Activated T-helper 2 cell treated with anti-CD3 and anti-CD28 coated beads, Interferon-gamma antibody, Interleukin-2, Interleukin-4, amounts not matched to agents 10 μg/mL and 5 μg/mL and 100 μg/mL, durations not matched to agents 14 hours and 24 hours and 36 hours (primary cell): ENCODE measurements around the gene MMP23B. TPM values are rescaled to one million over a fixed set of nuclear protein-coding genes. Genes with fewer than 3 reads are reported as not detected.

Experiments used
- DNase-seq: peaks from one replicate; pipeline ENCODE4 v3.0.0; 2021; ENCODE audit warnings: low spot score
- H3K27ac Mint-ChIP-seq: one replicate; pipeline ENCODE4 v1.8.0; 2021; ENCODE audit warnings: mixed read lengths
- H3K27me3 Mint-ChIP-seq: one replicate; pipeline ENCODE4 v1.8.0; 2021; ENCODE audit warnings: low read depth, mixed read lengths
- H3K36me3 Mint-ChIP-seq: one replicate; pipeline ENCODE4 v1.8.0; 2021; ENCODE audit warnings: low read depth, mixed read lengths
- H3K4me1 Mint-ChIP-seq: one replicate; pipeline ENCODE4 v1.8.0; 2021; ENCODE audit warnings: low read depth, mixed read lengths
- H3K4me3 Mint-ChIP-seq: one replicate; pipeline ENCODE4 v1.8.0; 2021; ENCODE audit warnings: low read depth, mild to moderate bottlenecking, moderate library complexity, mixed read lengths
- H3K9me3 Mint-ChIP-seq: one replicate; pipeline ENCODE4 v1.8.0; 2021; ENCODE audit warnings: mixed read lengths
- intact Hi-C: fragments of 100-400 bp; cut with micrococcal nuclease; formaldehyde crosslinking; loops from one replicate; pipeline ENCODE4 v1.15.1; 2023
- total RNA-seq: library from RNA; stranded (reverse); gene quantifications from 2 replicates; pipeline ENCODE4 v1.2.3, GENCODE V29; 2022

Gene MMP23B
- total RNA-seq, 1 donor from 2014 or later: 0.94 TPM

- no peak overlapping the region for H3K27ac Mint-ChIP-seq
- H3K4me3 Mint-ChIP-seq: peak overlapping the region; percentile 5
- H3K36me3 Mint-ChIP-seq: peaks cover 12% of the 10 kb centered on the region
- peaks cover 24% of the 10 kb centered on the region for H3K4me1 Mint-ChIP-seq
- intact Hi-C loops: no loop called here
- H3K9me3 Mint-ChIP-seq: no peaks in the 10 kb centered on the region
- no peaks in the 10 kb centered on the region for H3K27me3 Mint-ChIP-seq
- DNase-seq: no peak
These were observed 13.4 kb upstream of the MMP23B start for GRCh38 chr1:1618396-1619068.

GRCh38 chr1:1619917-1620361 is 12.0 kb upstream of the MMP23B start:
- H3K27me3 Mint-ChIP-seq: no peaks in the 10 kb centered on the region
- H3K4me3 Mint-ChIP-seq: no peak overlapping the region
- H3K36me3 Mint-ChIP-seq: peaks cover 3% of the 10 kb centered on the region
- no peak for DNase-seq
- no peak overlapping the region for H3K27ac Mint-ChIP-seq
- no peaks in the 10 kb centered on the region for H3K9me3 Mint-ChIP-seq
- H3K4me1 Mint-ChIP-seq: peaks cover 10% of the 10 kb centered on the region
- intact Hi-C loops: no loop called here

GRCh38 chr1:1620433-1621139 is 11.4 kb upstream of the MMP23B start:
- Mint-ChIP-seq H3K4me1 (peaks cover 8% of the 10 kb centered on the region), H3K27ac (no peak overlapping the region), H3K27me3 (no peaks in the 10 kb centered on the region), H3K9me3 (no peaks in the 10 kb centered on the region), H3K4me3 (no peak overlapping the region), H3K36me3 (peaks cover 3% of the 10 kb centered on the region)
- DNase-seq: no peak
- intact Hi-C loops: no loop called here

GRCh38 chr1:1621173-1622009 is 10.6 kb upstream of the MMP23B start:
- Mint-ChIP-seq H3K27me3 (no peaks in the 10 kb centered on the region), H3K4me1 (peaks cover 8% of the 10 kb centered on the region), H3K36me3 (peaks cover 3% of the 10 kb centered on the region), H3K4me3 (no peak overlapping the region), H3K9me3 (no peaks in the 10 kb centered on the region), H3K27ac (no peak overlapping the region)
- intact Hi-C loops: no loop called here
- no peak for DNase-seq

- no peaks in the 10 kb centered on the region for H3K9me3 Mint-ChIP-seq
- no peak overlapping the region for H3K4me3 Mint-ChIP-seq
- H3K27me3 Mint-ChIP-seq: no peaks in the 10 kb centered on the region
- peaks cover 5% of the 10 kb centered on the region for H3K4me1 Mint-ChIP-seq
- no peak overlapping the region for H3K27ac Mint-ChIP-seq
- H3K36me3 Mint-ChIP-seq: peaks cover 3% of the 10 kb centered on the region
- intact Hi-C loops: no loop called here
- DNase-seq: no peak
These were observed 9.8 kb upstream of the MMP23B start for GRCh38 chr1:1622010-1622787.

GRCh38 chr1:1622788-1623094 is 9.2 kb upstream of the MMP23B start:
- H3K27me3 Mint-ChIP-seq: no peaks in the 10 kb centered on the region
- intact Hi-C loops: no loop called here
- DNase-seq: no peak
- H3K27ac Mint-ChIP-seq: no peak overlapping the region
- no peaks in the 10 kb centered on the region for H3K4me1 Mint-ChIP-seq
- no peaks in the 10 kb centered on the region for H3K9me3 Mint-ChIP-seq
- H3K36me3 Mint-ChIP-seq: peaks cover under 1% of the 10 kb centered on the region
- H3K4me3 Mint-ChIP-seq: no peak overlapping the region

- intact Hi-C loops: no loop called here
- Mint-ChIP-seq H3K27me3 (no peaks in the 10 kb centered on the region), H3K4me1 (no peaks in the 10 kb centered on the region), H3K36me3 (no peaks in the 10 kb centered on the region), H3K9me3 (no peaks in the 10 kb centered on the region), H3K4me3 (no peak overlapping the region), H3K27ac (no peak overlapping the region)
- DNase-seq: no peak
These were observed 8.8 kb upstream of the MMP23B start for GRCh38 chr1:1623181-1623630.

- Mint-ChIP-seq H3K27me3 (no peaks in the 10 kb centered on the region), H3K9me3 (no peaks in the 10 kb centered on the region), H3K27ac (no peak overlapping the region), H3K4me1 (no peaks in the 10 kb centered on the region), H3K4me3 (no peak overlapping the region), H3K36me3 (no peaks in the 10 kb centered on the region)
- DNase-seq: no peak
- intact Hi-C loops: no loop called here
These were observed 8.1 kb upstream of the MMP23B start for GRCh38 chr1:1623631-1624442.

- intact Hi-C loops: no loop called here
These were observed 7.2 kb upstream of the MMP23B start for GRCh38 chr1:1624443-1625403.

GRCh38 chr1:1625404-1625775 is 6.6 kb upstream of the MMP23B start:
- Mint-ChIP-seq H3K27me3 (peaks cover 2% of the 10 kb centered on the region), H3K4me1 (peaks cover 2% of the 10 kb centered on the region), H3K4me3 (no peak overlapping the region), H3K27ac (no peak overlapping the region), H3K36me3 (peaks cover 2% of the 10 kb centered on the region), H3K9me3 (no peaks in the 10 kb centered on the region)
- DNase-seq: no peak
- intact Hi-C loops: no loop called here

More at GRCh38 chr1:1624443-1625403, 7.2 kb upstream of the MMP23B start:
- no peak for DNase-seq
- Mint-ChIP-seq H3K36me3 (no peaks in the 10 kb centered on the region), H3K4me3 (no peak overlapping the region), H3K27me3 (no peaks in the 10 kb centered on the region), H3K9me3 (no peaks in the 10 kb centered on the region), H3K4me1 (no peaks in the 10 kb centered on the region), H3K27ac (no peak overlapping the region)

GRCh38 chr1:1625824-1626206 is 6.2 kb upstream of the MMP23B start:
- intact Hi-C loops: no loop called here
- Mint-ChIP-seq H3K36me3 (peaks cover 3% of the 10 kb centered on the region), H3K4me1 (peaks cover 2% of the 10 kb centered on the region), H3K4me3 (no peak overlapping the region), H3K27ac (no peak overlapping the region), H3K9me3 (no peaks in the 10 kb centered on the region), H3K27me3 (peaks cover 2% of the 10 kb centered on the region)
- DNase-seq: no peak
